GM12878 (cell line): ENCODE results near the gene CAVIN1. TPM values are rescaled to one million over a fixed set of nuclear protein-coding genes. Genes with fewer than 3 reads are reported as not detected.

Source experiments
- BCLAF1 ChIP-seq: fragments of 450-650 bp; IDR thresholded peaks from 2 replicates; pipeline ENCODE4 v1.6.1; 2017; ENCODE audit warnings: antibody characterized with exemption, mild to moderate bottlenecking, moderate library complexity
- CHD1 ChIP-seq: IDR thresholded peaks from 2 replicates; pipeline ENCODE4 v1.6.1; 2012; ENCODE audit warnings: low read depth, low read length, improper control_type of control experiment
- EED ChIP-seq: sonication (generic); IDR thresholded peaks from 2 replicates; pipeline ENCODE4 v1.6.1; 2016; ENCODE audit warnings: antibody characterized with exemption, low read depth
- FOS ChIP-seq: IDR thresholded peaks from 3 replicates; pipeline ENCODE4 v1.6.1; 2011; ENCODE audit warnings: borderline replicate concordance; ENCODE audit not compliant: insufficient read length; ENCODE audit errors: extremely low read depth
- HDGF ChIP-seq: fragments of 450-650 bp; IDR thresholded peaks from 2 replicates; pipeline ENCODE4 v1.6.1; 2016; ENCODE audit warnings: antibody characterized with exemption
- KAT2A ChIP-seq: conservative IDR thresholded peaks from 2 replicates; pipeline ENCODE4 v1.6.1; 2011; ENCODE audit warnings: low read depth, low read length; ENCODE audit not compliant: control insufficient read depth
- PRDM15 ChIP-seq: fragments of 450-650 bp; formaldehyde crosslinking; IDR thresholded peaks from 2 replicates; pipeline ENCODE4 v1.4.0; 2020; ENCODE audit warnings: mild to moderate bottlenecking, moderate library complexity
- REST ChIP-seq: IDR thresholded peaks from 2 replicates; pipeline ENCODE4 v1.6.1; 2012; ENCODE audit warnings: mild to moderate bottlenecking, low read depth, low read length
- SMAD1 ChIP-seq: fragments of 450-650 bp; IDR thresholded peaks from 2 replicates; pipeline ENCODE4 v1.6.1; 2018; ENCODE audit warnings: mild to moderate bottlenecking, low read depth; ENCODE audit not compliant: partially characterized antibody
- SPI1 ChIP-seq: IDR thresholded peaks from 2 replicates; pipeline ENCODE4 v1.6.1; 2011; ENCODE audit warnings: low read depth, mild to moderate bottlenecking, low read length, moderate library complexity, borderline replicate concordance; ENCODE audit not compliant: insufficient read depth
- TCF7 ChIP-seq: IDR thresholded peaks from 2 replicates; pipeline ENCODE4 v1.6.1; 2014; ENCODE audit warnings: antibody characterized with exemption, borderline replicate concordance
- YBX1 ChIP-seq: fragments of 450-650 bp; IDR thresholded peaks from 2 replicates; pipeline ENCODE4 v1.6.1; 2016; ENCODE audit warnings: antibody characterized with exemption
- ZZZ3 ChIP-seq: IDR thresholded peaks from 2 replicates; pipeline ENCODE4 v1.6.1; 2011; ENCODE audit warnings: low read depth; ENCODE audit not compliant: control insufficient read depth, insufficient read length
- polyA plus RNA-seq, 11 experiments: library from polyadenylated mRNA; depleted of rRNA in 4 of 11; unstranded in 6 of 11; stranded (reverse) in 5 of 11; fragments of >200 nt; fragmentation: Nextera tagmentation in 4 of 11; fragmentation: Illumina TruSeq in 1 of 11; extraction: Ambion mirVana in 4 of 11; extraction: Trizol in 1 of 11; gene quantifications; 1 replicate in 1 of 11; 2 replicates in 10 of 11; pipeline versions ENCODE4 v1.2.1 to v1.2.3, GENCODE V29; 2011 to 2016; ENCODE audit warnings: inconsistent platforms in 2 of 11, missing spikeins in 2 of 11, low read depth in 1 of 11
- total RNA-seq, 4 experiments: library from RNA; depleted of rRNA in 3 of 4; stranded (reverse); fragments of >200 nt in 3 of 4; fragmentation: Illumina TruSeq in 1 of 4; extraction: Trizol in 1 of 4; gene quantifications; 2 replicates each; pipeline versions ENCODE4 v1.2.1 to v1.2.3, GENCODE V29; 2013 to 2021
- TF ChIP-seq, protein P1 (sequence below): IDR thresholded peaks from 2 replicates; pipeline ENCODE4 v1.6.1; 2012; ENCODE audit warnings: low read depth, low read length, improper control_type of control experiment

The CAVIN1 gene
- total and polyA plus RNA-seq, 10 of the 15 experiments (the other 5 are each of a cell fraction or from before 2014, with no cell fraction given), result 0.03 to 1.1 (median 0.37) TPM

DNA sequence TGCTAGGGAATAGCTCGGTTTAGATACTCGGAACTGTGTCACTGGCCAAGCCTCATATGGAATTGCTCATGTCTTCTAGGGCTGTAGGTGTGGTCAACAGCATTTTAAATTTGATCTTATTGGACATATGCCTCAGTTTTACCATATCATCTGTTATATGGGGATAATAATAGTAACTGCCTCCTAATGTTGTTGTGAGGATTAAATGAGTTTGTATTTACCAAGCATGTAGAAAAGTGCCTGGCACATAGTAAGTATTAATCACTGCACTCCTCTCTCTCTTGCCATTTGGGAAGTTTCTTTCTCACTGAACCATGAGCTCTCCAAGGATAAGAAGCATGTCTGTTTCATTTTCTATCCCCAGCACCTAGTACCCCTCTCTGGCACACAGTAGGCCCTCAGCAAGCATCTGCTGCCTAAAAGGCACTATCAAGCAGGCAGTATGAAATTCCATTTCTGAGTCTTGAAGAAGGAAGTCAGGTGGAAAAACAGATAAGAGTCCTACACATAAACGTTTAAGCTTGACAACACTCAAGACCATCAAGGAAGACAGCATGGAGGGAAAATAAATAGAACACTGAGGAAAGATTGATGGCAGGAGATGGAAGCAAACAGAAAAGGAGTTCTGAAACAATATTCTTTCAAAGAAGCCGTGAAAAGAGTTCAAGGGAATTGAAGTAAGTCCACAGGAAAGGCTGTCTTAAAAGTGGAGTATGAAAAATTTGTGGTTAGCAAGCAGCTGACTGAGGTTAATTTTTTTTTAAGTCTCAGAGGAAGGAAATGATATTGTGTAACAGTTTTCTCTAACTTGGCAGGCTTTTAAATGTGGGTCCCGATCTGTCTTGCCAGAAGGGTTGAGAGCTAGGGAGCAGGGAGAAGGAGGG lies 33.4 kb upstream of the CAVIN1 start (continued):
- TF ChIP-seq PRDM15 (CRISPR knock-in tag) (no peak), KAT2A (no peak), CHD1 (no peak), FOS (no peak), EED (peak; percentile 66), YBX1 (no peak), TCF7 (no peak), HDGF (no peak), SPI1 (no peak), BCLAF1 (no peak), ZZZ3 (no peak), SMAD1 (no peak), REST (no peak)
- TF ChIP-seq, protein P1, sequence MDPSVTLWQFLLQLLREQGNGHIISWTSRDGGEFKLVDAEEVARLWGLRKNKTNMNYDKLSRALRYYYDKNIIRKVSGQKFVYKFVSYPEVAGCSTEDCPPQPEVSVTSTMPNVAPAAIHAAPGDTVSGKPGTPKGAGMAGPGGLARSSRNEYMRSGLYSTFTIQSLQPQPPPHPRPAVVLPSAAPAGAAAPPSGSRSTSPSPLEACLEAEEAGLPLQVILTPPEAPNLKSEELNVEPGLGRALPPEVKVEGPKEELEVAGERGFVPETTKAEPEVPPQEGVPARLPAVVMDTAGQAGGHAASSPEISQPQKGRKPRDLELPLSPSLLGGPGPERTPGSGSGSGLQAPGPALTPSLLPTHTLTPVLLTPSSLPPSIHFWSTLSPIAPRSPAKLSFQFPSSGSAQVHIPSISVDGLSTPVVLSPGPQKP, result no peak
